Measurements from ENCODE around the gene FARP2. TPM values are rescaled to one million over a fixed set of nuclear protein-coding genes. Genes with fewer than 3 reads are reported as not detected.
"Not testable (repeated sequence)": the region's sequence is repeated elsewhere in the genome, so short reads cannot be mapped to it uniquely, and the experiment has no call there.

FARP2 gene
- total RNA-seq, 4 donors from 2014 or later = 42.7 to 229 (median 93.2) TPM

DNA sequence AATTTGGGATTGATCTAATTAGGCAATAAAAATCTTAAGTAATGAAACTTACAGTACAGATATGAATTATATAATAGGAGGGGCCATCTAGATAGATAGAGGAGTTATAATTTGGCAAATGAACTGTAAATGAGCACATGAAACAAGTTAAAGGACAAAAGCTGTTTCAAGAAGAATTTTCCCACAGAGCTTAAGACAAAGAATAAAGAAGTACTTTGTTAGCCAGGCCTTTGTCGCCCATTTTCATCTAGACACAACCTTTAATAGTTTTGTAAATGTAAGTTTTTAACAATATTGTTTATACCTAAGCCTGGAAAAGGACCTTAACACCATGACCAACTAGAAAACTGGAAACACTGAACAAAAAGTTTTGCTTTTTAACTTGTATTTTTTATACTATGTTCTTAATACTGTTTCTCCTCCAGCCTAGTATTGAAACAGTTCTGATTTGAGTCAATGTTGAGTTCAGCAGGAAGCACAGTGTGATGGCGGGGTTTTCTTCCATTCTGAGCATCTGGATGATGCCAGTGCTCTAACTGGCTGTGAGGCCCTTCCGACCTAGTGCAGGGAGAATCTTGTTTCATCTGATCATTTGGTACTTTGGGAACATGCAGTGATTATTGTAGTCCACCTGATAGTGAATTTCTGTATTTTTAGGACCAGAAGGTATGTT is 37.6 kb downstream of the FARP2 start:
- WGBS, 2 donors = 54 to 62% methylated on average over 3 of the region's 3 CpGs
- Histone ChIP-seq H3K36me3 (peaks cover 0 to 3% (median 0%) of the 10 kb centered on the region in 3 donors), H3K27me3 (no peaks in the 10 kb centered on the region), H3K27ac (peak overlapping the region in 2 of 4 donors; percentile 67 to 76), H3K4me1 (peaks cover 0 to 24% (median 0%) of the 10 kb centered on the region in 4 donors), H3K4me3 (no peak overlapping the region), H3K9me3 (no peaks in the 10 kb centered on the region)
- TF ChIP-seq POLR2A (IDR thresholded peaks at IDR 0.05) = no peak
- TF ChIP-seq EP300 (IDR thresholded peaks at IDR 0.05) = no peak
- no peak for TF ChIP-seq CTCF (IDR thresholded peaks at IDR 0.05)
- DNase-seq (ENCODE audit: low spot score in 2 of 2) = no peak

DNA sequence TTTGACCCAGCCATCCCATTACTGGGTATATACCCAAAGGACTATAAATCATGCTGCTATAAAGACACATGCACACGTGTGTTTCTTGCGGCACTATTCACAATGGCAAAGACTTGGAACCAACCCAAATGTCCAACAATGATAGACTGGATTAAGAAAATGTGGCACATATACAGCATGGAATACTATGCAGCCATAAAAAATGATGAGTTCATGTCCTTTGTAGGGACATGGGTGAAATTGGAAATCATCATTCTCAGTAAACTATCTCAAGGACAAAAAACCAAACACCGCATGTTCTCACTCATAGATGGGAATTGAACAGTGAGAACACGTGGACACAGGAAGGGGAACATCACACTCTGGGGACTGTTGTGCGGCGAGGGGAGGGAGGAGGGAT is 40.7 kb downstream of the FARP2 start:
- not testable (repeated sequence) for H3K27me3 ChIP-seq; H3K9me3 ChIP-seq; DNase-seq (ENCODE audit: low spot score in 2 of 2); H3K36me3 ChIP-seq; H3K27ac ChIP-seq; H3K4me3 ChIP-seq
- H3K4me1 ChIP-seq = peaks cover 0 to 22% (median 0%) of the 10 kb centered on the region in 4 donors
- 92 to 95% methylated on average over 6 of the region's 6 CpGs for WGBS, 2 donors

- TF ChIP-seq CTCF (IDR thresholded peaks at IDR 0.05) (no peak), POLR2A (IDR thresholded peaks at IDR 0.05) (no peak), EP300 (IDR thresholded peaks at IDR 0.05) (no peak)
- Histone ChIP-seq H3K9me3 (no peaks in the 10 kb centered on the region), H3K4me3 (no peak overlapping the region), H3K27ac (no peak overlapping the region), H3K27me3 (no peaks in the 10 kb centered on the region), H3K36me3 (peaks cover 0 to 10% (median 0%) of the 10 kb centered on the region in 3 donors), H3K4me1 (no peaks in the 10 kb centered on the region)
- DNase-seq (ENCODE audit: low spot score in 2 of 2) = no peak
- WGBS, 2 donors = 82% methylated on average over 10 of the region's 10 CpGs
These were observed 44.1 kb downstream of the FARP2 start for GRCh38 chr2:241399941-241400922.

- DNase-seq (ENCODE audit: low spot score in 2 of 2) = no peak
- no peak overlapping the region for H3K4me3 ChIP-seq
- no peak overlapping the region for H3K27ac ChIP-seq
- H3K27me3 ChIP-seq = no peaks in the 10 kb centered on the region
- peaks cover 0 to 52% (median 0%) of the 10 kb centered on the region in 3 donors for H3K36me3 ChIP-seq
- no peak for TF ChIP-seq POLR2A (IDR thresholded peaks at IDR 0.05)
- no peak for TF ChIP-seq CTCF (IDR thresholded peaks at IDR 0.05)
- TF ChIP-seq EP300 (IDR thresholded peaks at IDR 0.05) = no peak
- no peaks in the 10 kb centered on the region for H3K9me3 ChIP-seq
- peaks cover 0 to 16% (median 0%) of the 10 kb centered on the region in 4 donors for H3K4me1 ChIP-seq
These were observed 52.8 kb downstream of the FARP2 start for GRCh38 chr2:241408849-241409248.

- Histone ChIP-seq H3K36me3 (peaks cover 0 to 63% (median 0%) of the 10 kb centered on the region in 3 donors), H3K27ac (peak overlapping the region in 2 of 4 donors; percentile 73 to 93), H3K4me3 (no peak overlapping the region), H3K9me3 (no peaks in the 10 kb centered on the region), H3K4me1 (peaks cover 0 to 16% (median 0%) of the 10 kb centered on the region in 4 donors), H3K27me3 (no peaks in the 10 kb centered on the region)
- WGBS, 2 donors = 56% methylated on average over 9 of the region's 9 CpGs
- TF ChIP-seq POLR2A (IDR thresholded peaks at IDR 0.05) (no peak), EP300 (IDR thresholded peaks at IDR 0.05) (peak in 1 of 2 donors; percentile 75)
- no peak for DNase-seq (ENCODE audit: low spot score in 2 of 2)
These were observed 54.7 kb downstream of the FARP2 start for GRCh38 chr2:241410739-241411176.
